Mucosa of stomach (tissue), 1 donor: ENCODE measurements around the gene ZNF446.
"Not testable (repeated sequence)": the region's sequence is repeated elsewhere in the genome, so short reads cannot be mapped to it uniquely, and the experiment has no call there.

ENCODE experiments used
- H3K27me3 ChIP-seq: one replicate; pipeline ENCODE4 v1.7.0; 2013; ENCODE audit warnings: mild to moderate bottlenecking, low read length; ENCODE audit not compliant: control insufficient read depth, insufficient read depth
- H3K36me3 ChIP-seq: one replicate; pipeline ENCODE4 v1.7.0; 2013; ENCODE audit warnings: low read length; ENCODE audit not compliant: control insufficient read depth, insufficient read depth
- H3K4me1 ChIP-seq: one replicate; pipeline ENCODE4 v1.7.0; 2013; ENCODE audit warnings: mild to moderate bottlenecking, low read length; ENCODE audit not compliant: control insufficient read depth, insufficient read depth
- H3K4me3 ChIP-seq: one replicate; pipeline ENCODE4 v1.7.0; 2013; ENCODE audit warnings: low read length
- H3K9ac ChIP-seq: one replicate; pipeline ENCODE4 v1.7.0; 2013; ENCODE audit warnings: mild to moderate bottlenecking, low read length, moderate library complexity
- H3K9me3 ChIP-seq: one replicate; pipeline ENCODE4 v1.7.0; 2013; ENCODE audit warnings: mild to moderate bottlenecking, low read length, moderate library complexity; ENCODE audit not compliant: control insufficient read depth
- donor health status: Pancreatic carcinoma.

The ZNF446 gene

GRCh38 chr19:58474291-58474996 is 1.7 kb upstream of the ZNF446 start:
- Histone ChIP-seq H3K4me3 (no peak overlapping the region), H3K9ac (no peak overlapping the region), H3K27me3 (no peaks in the 10 kb centered on the region), H3K36me3 (no peaks in the 10 kb centered on the region), H3K9me3 (no peaks in the 10 kb centered on the region), H3K4me1 (peaks cover 11% of the 10 kb centered on the region)

GRCh38 chr19:58474997-58475713 is 997 bp upstream of the ZNF446 start:
- no peaks in the 10 kb centered on the region for H3K36me3 ChIP-seq
- H3K4me1 ChIP-seq: peaks cover 11% of the 10 kb centered on the region
- H3K4me3 ChIP-seq: peak overlapping the region; percentile 83
- H3K9me3 ChIP-seq: no peaks in the 10 kb centered on the region
- H3K27me3 ChIP-seq: no peaks in the 10 kb centered on the region
- H3K9ac ChIP-seq: peak overlapping the region; percentile 75

GRCh38 chr19:58476498-58477015 is 405 bp downstream of the ZNF446 start:
- Histone ChIP-seq H3K4me3 (peak overlapping the region; percentile 83), H3K27me3 (no peaks in the 10 kb centered on the region), H3K9me3 (no peaks in the 10 kb centered on the region), H3K36me3 (no peaks in the 10 kb centered on the region), H3K4me1 (peaks cover 11% of the 10 kb centered on the region), H3K9ac (peak overlapping the region; percentile 75)

- Histone ChIP-seq H3K27me3 (no peaks in the 10 kb centered on the region), H3K4me1 (peaks cover 11% of the 10 kb centered on the region), H3K4me3 (no peak overlapping the region), H3K9ac (peak overlapping the region; percentile 75), H3K9me3 (no peaks in the 10 kb centered on the region), H3K36me3 (no peaks in the 10 kb centered on the region)
Observed at GRCh38 chr19:58477130-58477529, 978 bp downstream of the ZNF446 start.

GRCh38 chr19:58477871-58478270 is 1.7 kb downstream of the ZNF446 start:
- no peaks in the 10 kb centered on the region for H3K27me3 ChIP-seq
- peaks cover 11% of the 10 kb centered on the region for H3K4me1 ChIP-seq
- H3K4me3 ChIP-seq: no peak overlapping the region
- H3K9me3 ChIP-seq: no peaks in the 10 kb centered on the region
- no peaks in the 10 kb centered on the region for H3K36me3 ChIP-seq
- no peak overlapping the region for H3K9ac ChIP-seq

- Histone ChIP-seq H3K4me3 (no peak overlapping the region), H3K4me1 (peaks cover 11% of the 10 kb centered on the region), H3K9ac (no peak overlapping the region), H3K36me3 (no peaks in the 10 kb centered on the region), H3K9me3 (no peaks in the 10 kb centered on the region), H3K27me3 (no peaks in the 10 kb centered on the region)
Observed at GRCh38 chr19:58479303-58479702, 3.2 kb downstream of the ZNF446 start.

DNA sequence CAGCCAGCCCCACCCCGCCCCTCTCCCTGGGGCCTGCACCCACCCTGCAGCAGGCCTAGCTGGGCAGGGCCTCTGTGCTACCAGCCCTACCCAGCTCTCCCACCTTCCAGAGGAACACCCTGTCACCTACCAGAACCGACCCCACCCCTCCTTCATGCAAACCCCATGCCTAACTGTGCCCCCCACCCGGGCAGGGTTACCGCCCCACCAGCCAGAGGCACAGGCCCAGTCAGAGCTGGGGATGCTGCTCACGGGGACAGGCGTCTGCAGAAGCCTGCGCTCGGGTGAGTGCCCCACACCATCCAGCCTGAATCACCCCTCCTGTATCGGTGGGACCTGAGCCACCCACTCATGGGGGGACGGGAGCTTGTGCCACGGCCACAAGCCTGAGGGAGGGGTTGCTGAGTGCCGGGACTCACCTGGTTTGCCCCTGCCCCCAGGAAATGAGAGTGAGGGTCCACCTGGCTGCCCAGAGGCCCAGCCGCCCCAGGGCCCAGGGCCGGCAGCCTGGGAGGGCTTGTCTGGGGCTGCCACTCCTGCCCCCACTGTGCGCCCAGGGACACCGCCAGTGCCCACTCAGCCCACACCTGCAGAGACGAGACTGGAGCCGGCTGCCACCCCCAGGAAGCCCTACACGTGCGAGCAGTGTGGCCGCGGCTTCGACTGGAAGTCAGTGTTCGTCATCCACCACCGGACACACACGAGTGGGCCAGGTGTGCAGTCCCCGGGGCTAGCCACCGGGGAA is 3.8 kb downstream of the ZNF446 start:
- Histone ChIP-seq H3K4me1 (peaks cover 11% of the 10 kb centered on the region), H3K4me3 (no peak overlapping the region), H3K9ac (no peak overlapping the region), H3K27me3 (no peaks in the 10 kb centered on the region), H3K36me3 (no peaks in the 10 kb centered on the region), H3K9me3 (no peaks in the 10 kb centered on the region)

GRCh38 chr19:58480481-58480830 is 4.3 kb downstream of the ZNF446 start:
- no peaks in the 10 kb centered on the region for H3K36me3 ChIP-seq
- H3K9me3 ChIP-seq: no peaks in the 10 kb centered on the region
- H3K4me1 ChIP-seq: peaks cover 11% of the 10 kb centered on the region
- no peak overlapping the region for H3K4me3 ChIP-seq
- H3K27me3 ChIP-seq: no peaks in the 10 kb centered on the region
- no peak overlapping the region for H3K9ac ChIP-seq

DNA sequence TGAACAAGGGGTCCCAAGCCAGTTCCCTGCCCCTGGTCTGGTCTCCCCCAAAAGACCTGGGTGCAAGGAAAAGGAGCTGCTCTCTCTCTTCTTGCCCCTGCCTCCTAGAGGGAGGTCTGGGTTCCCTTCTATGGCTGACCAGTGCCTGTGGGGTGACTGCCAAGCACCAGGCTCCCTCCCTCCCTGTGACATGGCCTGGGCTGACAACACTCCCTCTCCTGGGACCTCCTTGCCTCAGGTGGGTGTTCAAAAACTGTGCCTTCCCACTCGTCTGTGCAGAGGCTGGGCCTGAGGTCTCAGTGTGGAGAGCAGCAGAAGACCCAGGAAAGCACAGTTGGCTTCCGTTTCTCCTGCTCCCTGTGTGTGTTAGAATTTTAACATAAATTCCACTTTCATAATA is 4.7 kb downstream of the ZNF446 start:
- H3K27me3 ChIP-seq: no peaks in the 10 kb centered on the region
- H3K4me3 ChIP-seq: no peak overlapping the region
- no peaks in the 10 kb centered on the region for H3K36me3 ChIP-seq
- peaks cover 11% of the 10 kb centered on the region for H3K4me1 ChIP-seq
- H3K9me3 ChIP-seq: no peaks in the 10 kb centered on the region
- no peak overlapping the region for H3K9ac ChIP-seq

- Histone ChIP-seq H3K27me3 (no peaks in the 10 kb centered on the region), H3K4me1 (peaks cover under 1% of the 10 kb centered on the region), H3K36me3 (no peaks in the 10 kb centered on the region), H3K4me3 (no peak overlapping the region), H3K9ac (no peak overlapping the region), H3K9me3 (no peaks in the 10 kb centered on the region)
Observed at GRCh38 chr19:58482372-58482771, 6.2 kb downstream of the ZNF446 start.

GRCh38 chr19:58483776-58484175 is 7.6 kb downstream of the ZNF446 start:
- no peak overlapping the region for H3K4me3 ChIP-seq
- no peaks in the 10 kb centered on the region for H3K9me3 ChIP-seq
- no peak overlapping the region for H3K9ac ChIP-seq

GRCh38 chr19:58484349-58484748 is 8.2 kb downstream of the ZNF446 start:
- not testable (repeated sequence) for H3K4me3 ChIP-seq, H3K36me3 ChIP-seq, H3K9ac ChIP-seq, H3K27me3 ChIP-seq, H3K9me3 ChIP-seq, H3K4me1 ChIP-seq

More at GRCh38 chr19:58483776-58484175, 7.6 kb downstream of the ZNF446 start:
- Histone ChIP-seq H3K27me3 (no peaks in the 10 kb centered on the region), H3K36me3 (no peaks in the 10 kb centered on the region), H3K4me1 (no peaks in the 10 kb centered on the region)
